Glomerular visceral epithelial cell (primary cell): ENCODE data around the gene SUMO4.

ENCODE experiments used
- DNase-seq: peaks from one replicate; pipeline ENCODE4 v3.0.0-alpha.2; 2016; ENCODE audit errors: extremely low spot score

SUMO4 gene

DNA sequence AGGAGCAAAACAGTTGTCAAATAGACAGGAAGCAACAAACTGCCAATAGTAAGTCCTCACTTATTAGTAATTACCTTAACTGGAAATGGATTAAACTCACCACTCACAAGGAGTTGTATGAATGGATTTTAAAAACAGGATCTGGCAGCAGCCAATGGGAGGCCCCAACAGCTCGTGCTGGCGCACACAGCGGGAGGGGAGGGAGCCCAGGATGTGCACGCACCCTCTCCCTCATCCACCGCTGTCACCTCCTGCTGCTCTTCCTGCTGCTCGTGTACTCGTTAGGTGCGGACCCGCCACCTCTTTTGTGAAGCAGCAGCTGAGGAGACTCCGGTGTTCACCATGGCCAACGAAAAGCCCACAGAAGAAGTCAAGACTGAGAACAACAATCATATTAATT, at the start of gene SUMO4:
SUMO4 (plus strand) TSS at position 213 of the 400 bp plus-strand sequence; CDS start at position 343, 130 bp downstream.
- no peak for DNase-seq

DNA sequence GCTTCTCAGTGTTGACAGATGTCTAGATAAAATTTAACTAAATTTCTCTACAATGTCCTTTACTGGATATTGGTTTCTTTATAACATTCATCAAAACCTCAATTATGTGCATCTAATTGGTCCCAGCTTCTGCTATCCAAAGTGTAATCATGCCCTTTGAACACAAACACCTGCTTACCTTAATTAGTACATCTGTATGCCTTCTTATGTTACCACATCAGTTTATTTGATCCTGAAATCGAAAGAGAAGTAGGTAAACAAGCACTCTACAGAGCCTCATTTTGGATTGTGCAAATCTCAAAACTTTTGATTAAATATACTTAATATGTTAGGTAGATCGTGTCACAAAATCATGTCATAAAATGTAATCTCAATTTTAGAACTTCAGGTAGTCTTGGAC, 46.1 kb upstream of the SUMO4 start:
- DNase-seq = no peak

DNA sequence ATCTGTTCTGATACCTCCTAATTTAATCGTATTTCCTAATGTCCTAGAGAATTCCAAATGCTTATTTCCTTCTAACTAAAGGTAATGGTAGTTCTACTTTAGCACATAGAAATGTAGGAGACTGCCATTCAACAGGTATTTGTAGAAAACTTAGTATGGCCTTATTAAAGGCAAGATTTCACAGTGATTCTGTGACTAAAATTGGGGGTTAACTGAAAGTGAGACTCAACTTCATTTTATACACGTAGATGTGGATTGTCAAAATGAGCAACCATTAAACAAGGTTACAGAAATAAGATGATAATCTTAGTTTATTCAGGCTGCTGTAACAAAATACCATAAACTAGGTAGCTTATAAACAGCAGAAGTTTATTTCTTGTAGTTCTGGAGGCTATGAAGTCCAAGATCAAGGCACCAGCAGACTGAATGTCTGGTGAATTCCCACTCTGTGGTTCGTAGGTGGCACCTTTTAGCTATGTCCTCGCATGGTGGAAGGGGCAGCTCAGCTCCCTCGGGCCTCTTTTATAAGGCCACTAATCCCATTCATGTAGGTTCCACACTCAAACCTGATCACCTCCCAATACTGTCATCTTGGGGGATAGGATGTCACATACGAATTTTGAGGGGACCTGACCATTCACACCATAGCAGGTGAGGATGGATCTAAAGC, 43.8 kb upstream of the SUMO4 start:
- DNase-seq = no peak

DNA sequence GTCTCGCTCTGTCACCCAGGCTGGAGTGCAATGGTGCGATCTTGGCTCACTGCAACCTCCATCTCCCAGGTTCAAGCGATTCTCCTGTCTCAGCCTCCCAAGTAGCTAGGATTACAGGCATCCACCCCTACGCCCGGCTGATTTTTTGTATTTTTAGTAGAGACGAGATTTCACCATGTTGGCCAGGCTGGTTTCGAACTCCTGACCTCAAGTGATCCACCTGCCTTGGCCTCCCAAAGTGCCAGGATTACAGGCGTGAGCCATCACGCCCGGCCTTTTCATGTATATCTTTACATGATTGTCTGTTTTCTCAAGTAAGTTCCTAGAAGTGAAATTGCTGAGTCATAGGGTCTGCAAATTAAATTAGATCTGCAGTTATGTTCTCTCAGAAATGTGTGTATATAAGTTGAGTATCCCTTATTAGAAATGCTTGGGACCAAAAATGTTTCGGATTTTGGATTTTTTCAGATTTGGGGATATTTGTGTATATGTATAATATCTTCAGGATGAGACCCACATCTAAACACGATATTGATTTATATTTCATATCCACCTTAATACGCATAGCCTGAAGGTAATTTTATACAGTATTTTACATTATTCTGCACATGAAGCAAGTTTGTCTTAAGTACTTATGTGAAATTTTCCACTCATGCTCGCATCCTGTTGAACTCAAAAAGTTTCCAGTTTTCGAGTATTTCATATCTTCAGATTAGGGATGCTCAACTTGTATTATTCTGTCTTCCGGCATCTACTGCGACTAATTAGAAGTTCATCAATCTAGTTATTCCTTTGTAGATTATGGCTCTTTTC, 42.1 kb upstream of the SUMO4 start:
- no peak for DNase-seq

DNA sequence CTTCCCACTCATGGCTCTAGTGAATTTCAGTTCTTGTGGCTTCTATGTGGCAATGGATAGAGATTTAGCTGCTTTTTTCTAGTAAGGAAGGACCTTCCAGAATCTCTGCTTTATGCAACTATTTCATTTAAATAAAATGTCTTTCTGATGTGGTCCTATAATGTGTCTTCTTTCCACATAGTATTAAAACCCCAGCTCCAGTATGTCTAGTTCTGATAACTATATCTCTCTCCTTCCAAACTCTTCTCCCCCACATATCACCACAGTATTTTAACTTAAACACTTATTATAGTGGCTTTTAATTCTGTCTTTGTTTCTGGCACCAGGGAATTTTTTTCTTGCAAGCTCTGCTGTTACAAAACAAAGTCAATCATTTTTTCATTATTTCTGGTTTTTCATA, 40.6 kb upstream of the SUMO4 start:
- DNase-seq = no peak

DNA sequence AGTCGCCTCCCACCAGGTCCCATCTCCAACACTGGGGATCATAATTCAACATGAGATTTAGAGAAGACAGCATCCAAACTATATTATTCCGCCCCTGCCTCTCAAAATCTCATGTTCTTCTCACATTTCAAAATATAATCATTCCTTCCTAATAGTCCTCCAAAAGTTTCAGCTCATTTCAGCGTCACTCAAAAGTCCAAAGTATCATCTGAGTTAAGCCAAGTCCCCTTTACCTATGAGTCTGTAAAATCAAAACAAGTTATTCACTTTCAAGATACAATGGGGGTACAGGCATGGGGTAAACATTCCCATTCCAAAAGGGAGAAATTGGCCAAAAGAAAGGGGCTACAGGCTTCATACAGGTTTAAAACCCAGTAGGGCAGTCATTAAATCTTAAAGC, 39.5 kb upstream of the SUMO4 start:
- no peak for DNase-seq

DNA sequence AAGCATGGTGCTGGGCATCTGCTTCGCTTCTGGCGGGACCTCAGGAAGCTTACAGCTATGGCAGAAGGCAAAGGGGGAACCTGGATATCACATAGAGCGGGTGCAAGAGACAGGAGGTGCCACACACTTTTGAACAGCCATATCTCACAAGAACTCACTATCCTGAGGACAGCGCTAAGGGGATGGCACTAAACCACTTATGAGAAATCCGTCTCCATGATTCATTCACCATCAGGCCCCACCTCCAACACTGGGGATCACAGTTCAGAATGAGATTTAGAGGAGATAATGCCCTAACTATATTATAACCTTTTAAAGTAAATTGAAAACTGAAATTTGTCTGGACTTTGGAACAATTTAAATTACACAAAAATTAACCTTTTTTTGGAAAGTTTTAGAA, 37.8 kb upstream of the SUMO4 start:
- DNase-seq = no peak

DNA sequence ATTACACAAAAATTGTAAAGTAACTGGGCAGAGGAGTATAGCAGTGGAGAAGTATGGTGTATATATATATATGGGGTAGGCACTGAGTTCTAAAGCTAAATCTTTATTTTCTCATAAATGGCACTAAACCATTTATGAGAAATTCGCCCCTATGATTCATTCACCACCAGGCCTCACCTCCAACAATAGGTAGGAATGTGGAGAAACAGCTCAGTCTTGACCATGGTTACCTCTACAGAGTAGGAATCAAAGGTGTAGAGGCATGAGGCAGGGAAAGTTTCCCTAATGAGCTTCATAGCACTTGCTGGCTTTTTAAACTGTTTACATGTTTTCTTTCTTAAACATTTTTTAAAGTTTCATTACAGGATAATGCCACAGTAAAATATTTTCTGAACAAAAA, 36.9 kb upstream of the SUMO4 start:
- DNase-seq = no peak

DNA sequence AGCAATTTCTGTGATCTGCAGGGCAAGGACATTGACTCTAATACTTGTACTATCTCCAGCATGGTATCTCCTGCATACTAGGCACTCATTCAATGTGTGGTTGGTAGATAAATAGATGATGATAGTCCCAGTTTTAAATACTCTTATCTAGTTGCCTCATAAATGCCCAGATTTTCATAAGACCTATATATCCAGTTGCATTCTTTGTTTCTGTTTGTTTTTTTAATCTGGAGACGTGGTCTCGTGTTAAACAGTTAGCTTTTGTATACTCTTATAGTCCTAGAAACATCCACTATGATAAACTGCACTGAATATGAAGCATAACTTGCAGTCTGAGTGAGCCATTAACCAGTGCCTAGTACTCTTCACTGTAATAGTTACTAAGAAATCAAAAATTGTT, 35.5 kb upstream of the SUMO4 start:
- no peak for DNase-seq

DNA sequence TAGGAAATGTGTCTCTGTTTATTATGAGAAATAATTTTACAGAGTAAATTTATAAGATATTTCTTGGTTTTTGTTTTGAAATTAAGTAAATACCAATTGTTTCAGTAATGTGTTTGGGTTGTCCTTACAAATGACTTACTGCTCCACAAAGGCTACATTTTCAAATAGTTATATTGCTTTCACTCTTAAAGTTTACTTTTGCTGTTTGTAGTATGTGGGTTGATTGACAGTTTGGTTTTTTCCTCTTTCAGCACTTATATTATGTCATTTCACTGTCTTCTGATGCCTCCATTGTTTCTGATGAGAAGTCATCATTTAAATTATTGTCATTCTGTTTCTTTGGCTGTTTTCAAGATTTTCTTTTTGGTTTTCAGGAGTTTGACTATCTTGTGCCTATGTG, 34.9 kb upstream of the SUMO4 start:
- no peak for DNase-seq

DNA sequence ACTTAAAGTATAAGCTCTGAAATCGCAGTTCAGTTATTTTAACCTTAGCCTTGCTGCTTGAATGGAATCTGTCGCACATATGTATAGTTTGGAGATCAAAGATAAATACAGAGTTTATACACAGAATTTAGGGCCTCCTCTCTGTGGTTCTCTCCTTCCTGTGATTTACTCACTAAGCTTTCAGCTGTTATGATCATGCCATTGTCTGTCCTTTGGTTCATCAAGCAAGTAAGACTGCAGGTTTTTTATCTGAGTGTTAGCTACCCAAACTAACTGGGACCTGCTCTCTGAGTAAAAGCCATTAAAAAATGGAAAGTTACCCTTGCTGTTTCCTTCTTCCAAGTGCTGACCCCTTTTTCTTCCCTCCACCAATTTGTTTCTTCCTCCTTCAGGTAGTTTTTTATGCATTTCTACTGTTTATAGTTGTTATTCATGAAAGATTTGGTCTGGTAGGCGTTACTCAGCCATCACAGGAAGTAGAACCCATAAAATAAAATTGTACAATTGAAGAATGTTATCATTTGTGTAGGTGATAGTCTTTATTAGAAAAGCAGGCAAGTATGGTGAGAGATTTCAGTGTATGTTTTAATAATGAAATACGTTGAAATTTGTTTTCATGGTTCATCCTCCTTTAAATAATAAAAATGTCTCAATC, 33.7 kb upstream of the SUMO4 start:
- DNase-seq = no peak

DNA sequence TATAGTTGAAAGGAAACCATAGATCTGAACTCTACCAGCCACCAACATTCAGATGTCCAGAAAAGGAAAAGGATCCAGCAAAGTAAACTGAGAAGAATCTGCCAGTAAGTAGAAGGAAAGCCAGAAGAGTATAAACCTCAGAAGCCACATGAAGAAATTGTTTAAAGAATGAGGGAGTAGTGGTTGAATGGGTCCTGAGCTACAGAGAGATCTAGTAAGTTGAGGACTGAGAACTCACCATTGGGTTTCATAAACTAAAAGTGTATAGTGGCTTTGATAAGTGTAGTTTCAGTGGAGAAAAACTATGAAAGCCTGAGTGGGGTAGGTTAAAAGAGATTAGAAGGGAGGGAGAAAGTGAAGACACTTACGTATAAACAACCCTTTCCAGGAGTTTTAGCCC, 32.0 kb upstream of the SUMO4 start:
- no peak for DNase-seq

DNA sequence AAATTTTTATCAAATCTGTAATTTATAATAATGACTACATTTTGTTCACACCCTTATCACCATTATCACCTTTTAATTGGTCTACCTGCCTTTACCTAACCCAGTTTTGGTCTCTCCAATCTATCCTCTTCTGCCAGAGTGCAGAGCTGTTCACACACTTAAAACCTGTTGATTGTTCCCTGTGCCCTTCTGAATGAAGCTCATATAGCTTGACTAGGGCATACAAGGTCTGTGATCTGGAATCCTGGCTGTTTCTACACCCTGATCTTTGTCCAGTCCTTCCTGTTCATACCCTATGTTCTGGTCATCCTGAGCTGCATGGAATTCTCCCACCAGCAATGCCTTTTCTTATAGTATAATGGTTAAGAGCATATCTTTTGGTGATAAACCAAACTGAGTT, 28.9 kb upstream of the SUMO4 start:
- DNase-seq = no peak

DNA sequence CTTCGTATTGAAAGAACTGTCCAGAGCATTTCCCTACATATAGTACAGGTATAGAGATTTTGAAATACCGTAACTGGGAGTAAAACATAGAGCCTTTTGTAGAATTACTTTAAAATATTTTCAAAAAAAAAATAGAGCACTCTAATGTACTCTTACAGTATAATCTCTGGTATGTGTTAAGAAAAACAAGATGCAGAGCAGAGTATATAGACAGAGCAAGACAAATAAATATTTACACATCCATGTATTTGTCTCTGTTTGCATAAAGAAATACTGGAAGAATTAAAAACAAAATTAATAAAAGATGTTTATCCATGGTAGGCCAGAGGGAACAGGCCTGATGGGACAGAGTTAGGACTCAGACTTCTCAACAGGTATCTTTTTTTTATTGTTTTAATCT, 28.0 kb upstream of the SUMO4 start:
- no peak for DNase-seq

DNA sequence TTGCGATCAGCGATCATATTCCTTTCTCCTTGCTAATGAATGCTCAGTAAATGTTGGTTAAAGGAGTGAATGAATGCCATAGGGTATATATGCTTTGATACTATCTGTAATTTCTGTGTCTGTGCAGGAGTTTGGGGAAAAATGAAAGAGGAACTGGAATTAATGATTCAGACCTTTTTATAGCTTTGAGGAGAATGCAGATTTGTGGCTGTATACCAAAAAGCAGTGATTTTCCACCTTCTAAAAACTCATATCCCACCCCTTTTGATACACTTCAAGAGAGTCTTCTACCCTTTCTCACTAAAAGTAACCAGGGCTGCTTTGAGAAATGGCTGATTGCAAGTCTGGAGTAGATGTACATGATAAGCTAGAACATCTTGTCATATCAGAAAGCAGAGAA, 26.6 kb upstream of the SUMO4 start:
- DNase-seq = no peak

DNA sequence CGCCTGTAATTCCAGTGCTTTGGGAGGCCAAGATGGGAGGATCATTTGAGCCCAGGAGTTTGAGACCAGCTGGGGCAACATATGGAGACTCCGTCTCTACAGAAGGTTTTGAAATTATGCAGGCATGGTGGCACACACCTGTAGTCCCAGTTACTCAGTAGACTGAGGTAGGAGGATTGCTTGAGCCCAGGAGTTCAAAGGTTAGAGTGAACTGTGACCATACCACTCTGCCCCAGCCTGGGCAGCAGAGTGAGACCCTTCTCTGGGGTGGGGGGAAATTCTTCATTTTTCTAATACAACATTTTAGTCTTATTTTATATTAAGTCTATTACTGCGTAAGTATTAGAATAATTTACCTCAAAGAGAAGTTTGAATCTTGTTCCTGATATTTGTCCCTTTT, 20.1 kb upstream of the SUMO4 start:
- DNase-seq = no peak

DNA sequence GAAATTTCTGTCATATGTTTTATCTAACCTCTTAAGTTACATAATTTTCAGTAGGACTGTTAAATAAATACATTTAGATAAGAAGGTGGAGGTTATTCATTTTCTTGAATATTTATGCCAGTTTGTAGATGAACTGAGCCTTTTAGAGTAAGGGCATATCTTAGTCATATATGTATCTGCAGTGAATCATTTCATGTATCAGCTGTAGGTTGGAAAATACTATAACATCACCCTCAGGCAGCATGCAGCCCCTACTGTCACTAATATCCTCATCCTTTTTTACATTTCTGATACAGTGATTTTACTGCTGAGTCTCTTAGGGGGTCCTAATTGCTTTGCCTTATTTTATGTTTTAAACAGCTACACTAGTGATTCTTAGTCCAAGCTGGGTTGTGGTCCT, 19.5 kb upstream of the SUMO4 start:
- no peak for DNase-seq

DNA sequence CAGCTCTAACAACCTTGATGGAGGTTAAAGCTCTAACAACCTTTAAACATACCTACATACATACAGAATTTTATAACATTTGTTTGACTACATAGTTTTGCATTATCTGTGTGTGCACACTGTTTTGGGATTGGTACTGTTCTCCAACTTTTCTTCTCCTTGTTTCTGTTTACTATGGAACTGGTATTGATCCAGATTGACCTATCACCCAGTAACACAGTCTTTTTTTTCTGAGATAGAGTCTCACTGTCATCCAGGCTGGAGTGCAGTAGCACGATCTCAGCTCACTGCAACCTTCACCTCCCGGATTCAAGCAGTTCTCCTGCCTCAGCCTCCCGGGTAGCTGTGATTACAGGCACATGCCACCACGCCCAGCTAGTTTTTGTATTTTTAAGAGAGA, 16.7 kb upstream of the SUMO4 start:
- DNase-seq = no peak

DNA sequence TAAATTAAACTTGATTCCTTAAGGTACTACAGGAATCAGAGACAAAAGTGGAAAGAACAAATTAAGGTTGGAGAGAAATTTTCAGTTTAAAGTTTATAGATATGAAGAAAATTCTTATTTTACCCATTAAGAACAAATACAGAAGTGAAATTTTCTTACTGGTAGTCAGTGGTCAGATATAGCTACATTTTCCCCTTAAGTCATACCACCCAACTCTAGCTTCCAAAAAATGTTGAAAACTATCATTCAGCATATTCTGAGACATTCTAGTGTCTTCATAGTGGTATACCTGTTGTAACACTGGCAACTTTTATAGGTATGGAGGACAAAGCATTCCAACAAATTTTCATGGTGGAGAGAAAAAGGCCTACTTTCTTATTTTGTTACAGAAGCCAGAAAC, 15.6 kb upstream of the SUMO4 start:
- no peak for DNase-seq

DNA sequence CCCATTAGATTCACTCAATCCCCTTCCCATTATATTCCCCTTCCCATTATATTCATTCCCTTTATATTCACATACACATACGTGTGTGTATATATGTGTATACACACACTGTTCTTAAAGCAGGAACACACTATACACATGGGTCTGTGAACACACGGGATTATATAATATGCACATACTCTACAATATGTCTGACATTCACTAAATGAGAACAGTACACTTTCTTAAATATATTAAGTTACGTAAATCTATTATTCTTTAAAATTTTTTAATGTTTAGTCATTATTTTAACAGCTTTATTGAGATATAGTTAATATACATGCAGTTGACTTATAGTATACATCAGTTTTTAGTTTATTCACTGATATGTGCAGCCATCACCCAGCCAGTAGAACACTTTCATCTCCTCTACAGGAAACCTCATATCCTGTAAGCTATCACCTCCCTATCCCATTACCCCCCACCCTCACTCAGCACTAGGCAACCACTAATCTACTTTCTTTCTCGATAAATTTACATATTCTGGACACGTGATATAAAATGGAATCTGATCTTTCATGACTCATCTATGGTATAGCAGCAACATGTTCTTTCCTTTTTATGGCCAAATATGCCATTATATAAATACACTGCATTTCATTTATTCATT, 13.9 kb upstream of the SUMO4 start:
- DNase-seq = no peak

DNA sequence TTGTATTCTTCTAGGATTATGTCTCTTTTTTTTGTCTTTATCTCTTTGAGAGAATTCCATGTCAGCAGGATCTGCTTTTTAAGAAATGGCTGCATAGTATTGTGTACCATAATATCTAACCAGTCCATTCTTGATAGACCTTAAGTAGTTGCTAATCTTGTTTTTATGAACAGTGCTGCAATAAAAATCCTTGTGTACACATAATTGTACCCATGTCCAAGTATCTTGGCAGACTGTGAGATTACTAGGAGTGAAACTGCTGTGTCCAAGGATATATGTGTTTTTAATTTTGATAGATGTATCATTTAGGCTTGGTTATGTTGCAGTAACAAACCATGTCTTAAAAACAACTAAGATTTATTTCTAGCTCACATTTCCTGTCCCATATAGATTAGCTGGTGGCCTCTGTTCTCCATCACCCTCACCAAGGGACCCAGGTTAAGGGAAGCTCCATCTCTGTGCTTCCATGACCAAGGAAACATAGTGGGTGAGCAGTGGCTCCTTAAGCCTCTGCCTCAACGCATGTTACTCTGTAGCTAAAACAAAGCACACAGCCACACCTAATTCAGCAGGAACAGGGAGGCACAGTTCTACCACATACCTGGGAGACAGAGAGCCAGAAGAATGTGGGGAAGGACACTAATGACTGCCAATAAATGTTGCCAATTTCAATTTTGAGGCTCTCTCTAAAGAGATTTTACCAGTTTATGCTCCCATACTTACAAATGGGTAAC, 12.1 kb upstream of the SUMO4 start:
- DNase-seq = no peak
